K562 (cell line): ENCODE measurements around the gene TYW3. TPM values are rescaled to one million over a fixed set of nuclear protein-coding genes. Genes with fewer than 3 reads are reported as not detected.
A peak's percentile ranks its signal among the peaks of the same experiment; 100 is the strongest.

Source experiments
- ATAC-seq: fragments of 200-7000 bp; cut with Tn5 transposase; 3 replicates; pipeline ENCODE4 v1.9.1; 2020; ENCODE audit warnings: moderate library complexity
- BruUV-seq: library from RNA; stranded (reverse); fragments of 400-500 nt; replicated peaks from 2 replicates; lab custom pipeline; 2021; lab: Mats Ljungman, UMichigan
- CTCF ChIA-PET: fragments of 300-600 bp; formaldehyde crosslinking; extraction: SDS; loops from one replicate; lab custom pipeline; 2021; ENCODE audit warnings: low intra/inter-chr PET ratio; lab: Yijun Ruan, JAX
- POLR2A ChIA-PET: fragments of 300-600, 350-650 bp; sonication (Branson Sonifier 250); formaldehyde crosslinking; extraction: SDS; loops from one replicate; lab custom pipeline; 2021; ENCODE audit warnings: antibody characterized with exemption, inconsistent platforms; lab: Yijun Ruan, JAX
- DNase-seq, 4 experiments: peaks; one replicate each; pipeline versions ENCODE4 v3.0.0 to v3.0.0-alpha.2; 2011 to 2018; ENCODE audit warnings: low spot score in 3 of 4, mixed read lengths in 3 of 4; ENCODE audit errors: extremely low read depth in 1 of 4
- FAIRE-seq: peaks from 2 replicates; lab custom pipeline; 2011; peaks lifted over from hg19 to GRCh38; lab: Jason Lieb, UNC
- H2AFZ ChIP-seq: 2 replicates; pipeline ENCODE4 v1.6.0; 2011; ENCODE audit warnings: low read depth, low read length, control low read depth, inconsistent platforms
- H3K27ac ChIP-seq: fragments of 200-600 bp; 3 replicates; pipeline ENCODE4 v1.8.0; 2011; ENCODE audit warnings: low read depth, mild to moderate bottlenecking, control low read depth, inconsistent platforms, low read length, moderate library complexity, mixed read lengths; ENCODE audit errors: extremely low read depth
- H3K27me3 ChIP-seq, 2 experiments: fragments of 300-600 bp in 1 of 2; 2 replicates in 1 of 2; 3 replicates in 1 of 2; pipeline versions ENCODE4 v1.6.0 to v1.8.0; 2011; ENCODE audit warnings: inconsistent platforms in 2 of 2, low read length in 2 of 2, mild to moderate bottlenecking in 1 of 2, mixed read lengths in 1 of 2, moderate library complexity in 1 of 2; ENCODE audit not compliant: control insufficient read depth in 2 of 2, insufficient read depth in 2 of 2
- H3K36me3 ChIP-seq: fragments of 300-600 bp; 3 replicates; pipeline ENCODE4 v1.8.0; 2011; ENCODE audit warnings: mild to moderate bottlenecking, low read length, inconsistent platforms; ENCODE audit not compliant: control insufficient read depth, insufficient read depth
- H3K4me1 ChIP-seq, 2 experiments: fragments of 200-600 bp in 1 of 2; replicated peaks in 1 of 2; 2 replicates in 1 of 2; 3 replicates in 1 of 2; pipeline versions ENCODE4 v1.5.1 to v1.8.0; 2011; ENCODE audit warnings: inconsistent platforms in 2 of 2, low read length in 2 of 2, mild to moderate bottlenecking in 1 of 2, mixed read lengths in 1 of 2, moderate library complexity in 1 of 2; ENCODE audit not compliant: control insufficient read depth in 2 of 2, insufficient read depth in 2 of 2
- H3K4me2 ChIP-seq: 2 replicates; pipeline ENCODE4 v1.6.1; 2011; ENCODE audit warnings: low read length, control low read depth, inconsistent platforms, mixed read lengths; ENCODE audit not compliant: insufficient read depth
- H3K4me3 ChIP-seq: fragments of 200-600 bp; sonication (generic), shearing (Covaris generic); 2 replicates; pipeline ENCODE4 v1.5.1; 2016; ENCODE audit warnings: control low read depth, inconsistent platforms
- H3K79me2 ChIP-seq: fragments of 200-600 bp; 3 replicates; pipeline ENCODE4 v1.8.0; 2011; ENCODE audit warnings: low read length, inconsistent platforms; ENCODE audit not compliant: control insufficient read depth, insufficient read depth
- H3K9ac ChIP-seq, 2 experiments: 2 replicates each; pipeline versions ENCODE4 v1.6.0 to v1.6.1; 2011; ENCODE audit warnings: low read depth in 2 of 2, low read length in 2 of 2, control low read depth in 1 of 2, inconsistent platforms in 1 of 2, mild to moderate bottlenecking in 1 of 2, mixed read lengths in 1 of 2; ENCODE audit not compliant: insufficient read depth in 1 of 2
- H3K9me1 ChIP-seq: one replicate; pipeline ENCODE4 v1.6.0; 2011; ENCODE audit warnings: inconsistent platforms, mild to moderate bottlenecking, low read length, moderate library complexity; ENCODE audit not compliant: control insufficient read depth, insufficient read depth
- H3K9me3 ChIP-seq: replicated peaks from 2 replicates; pipeline ENCODE4 v1.5.1; 2011; ENCODE audit warnings: low read depth, low read length, inconsistent platforms; ENCODE audit not compliant: control insufficient read depth, insufficient read depth
- H4K20me1 ChIP-seq: replicated peaks from 2 replicates; pipeline ENCODE4 v1.6.1; 2011; ENCODE audit warnings: low read length, inconsistent platforms, mixed read lengths; ENCODE audit not compliant: control insufficient read depth, insufficient read depth
- BRD9 ChIP-seq: fragments of 450-650 bp; IDR thresholded peaks from 2 replicates; pipeline ENCODE4 v1.6.1; 2018; ENCODE audit warnings: low read depth; ENCODE audit not compliant: partially characterized antibody
- CREM ChIP-seq: IDR thresholded peaks from 2 replicates; pipeline ENCODE4 v1.6.1; 2014; ENCODE audit warnings: antibody characterized with exemption, low read depth
- FOSL1 ChIP-seq: fragments of 200-800 bp; sonication (Bioruptor generic); conservative IDR thresholded peaks from 2 replicates; pipeline ENCODE4 v1.6.1; 2016; ENCODE audit warnings: missing genetic modification characterization, missing compliant biosample characterization
- FOXK2 ChIP-seq, 2 experiments: fragments of 450-650 bp; IDR thresholded peaks in 1 of 2; conservative IDR thresholded peaks in 1 of 2; 2 replicates each; pipeline ENCODE4 v1.6.1; 2016; ENCODE audit warnings: low read depth in 2 of 2, mild to moderate bottlenecking in 1 of 2
- GABPA ChIP-seq: fragments of 200-800 bp; sonication (Bioruptor generic); conservative IDR thresholded peaks from 2 replicates; pipeline ENCODE4 v1.6.1; 2016; ENCODE audit warnings: low read depth, missing genetic modification characterization, missing compliant biosample characterization
- HNRNPLL ChIP-seq: fragments of 200-400 bp; formaldehyde crosslinking; IDR thresholded peaks from 2 replicates; pipeline ENCODE4 v1.6.1; 2017; ENCODE audit warnings: low read length, low read depth, mild to moderate bottlenecking; ENCODE audit not compliant: poor library complexity, severe bottlenecking
- KLF16 ChIP-seq: IDR thresholded peaks from 2 replicates; pipeline ENCODE4 v1.6.1; 2016; ENCODE audit warnings: antibody characterized with exemption
- MAFK ChIP-seq: IDR thresholded peaks from 2 replicates; pipeline ENCODE4 v1.6.1; 2011; ENCODE audit warnings: low read length, improper control_type of control experiment
- NELFE ChIP-seq: IDR thresholded peaks from 2 replicates; pipeline ENCODE4 v1.6.1; 2011; ENCODE audit warnings: mild to moderate bottlenecking; ENCODE audit not compliant: insufficient read depth, insufficient read length
- RAD21 ChIP-seq, 2 experiments: fragments of 250-450 bp in 1 of 2; fragments of 450-650 bp in 1 of 2; sonication (Bioruptor Pico) in 1 of 2; formaldehyde crosslinking in 1 of 2; IDR thresholded peaks in 1 of 2; conservative IDR thresholded peaks in 1 of 2; 2 replicates each; pipeline versions ENCODE4 v1.4.0 to v1.8.0; 2020 to 2022; ENCODE audit warnings: mild to moderate bottlenecking in 2 of 2, moderate library complexity in 1 of 2
- RBM15 ChIP-seq: fragments of 200-400 bp; formaldehyde crosslinking; IDR thresholded peaks from 2 replicates; pipeline ENCODE4 v1.6.1; 2018; ENCODE audit warnings: mild to moderate bottlenecking, low read length, moderate library complexity; ENCODE audit not compliant: insufficient read depth
- SMAD2 ChIP-seq: fragments of 150-350 bp; IDR thresholded peaks from 2 replicates; pipeline ENCODE4 v1.6.1; 2014; ENCODE audit warnings: low read depth, mild to moderate bottlenecking, low read length
- TBL1XR1 ChIP-seq, 2 experiments: IDR thresholded peaks; 2 replicates each; pipeline ENCODE4 v1.6.1; 2012; ENCODE audit warnings: improper control_type of control experiment in 2 of 2, low read length in 2 of 2, mild to moderate bottlenecking in 1 of 2
- ZNF212 ChIP-seq: fragments of 450-650 bp; formaldehyde crosslinking; IDR thresholded peaks from 2 replicates; pipeline ENCODE4 v1.4.0; 2020; ENCODE audit warnings: mild to moderate bottlenecking
- ZSCAN32 ChIP-seq: fragments of 450-650 bp; formaldehyde crosslinking; IDR thresholded peaks from 2 replicates; pipeline ENCODE4 v1.4.0; 2020; ENCODE audit warnings: mild to moderate bottlenecking, moderate library complexity
- WGBS: fragments of 100-300 bp; shearing (Covaris generic); methylation state at CpG from one replicate; pipeline ENCODE4 v1.1.6; 2016; ENCODE audit warnings: low coverage, mixed read lengths; ENCODE audit not compliant: insufficient coverage; ENCODE audit errors: missing lambda C conversion rate; 5-methylcytosine and 5-hydroxymethylcytosine counted together
- in situ Hi-C: fragments of 300-500 bp; cut with MboI; formaldehyde crosslinking; loops from 4 replicates; pipeline ENCODE4 v1.15.0; 2018; ENCODE audit warnings: inconsistent platforms, mixed read lengths
- intact Hi-C: fragments of 100-400 bp; cut with micrococcal nuclease; formaldehyde crosslinking; loops from 2 replicates; pipeline ENCODE4 v1.14.2; 2022
- polyA plus RNA-seq, 8 experiments: library from polyadenylated mRNA; depleted of rRNA in 4 of 8; stranded (reverse) in 5 of 8; unstranded in 3 of 8; fragments of >200 nt; fragmentation: Nextera tagmentation in 2 of 8; fragmentation: Illumina TruSeq in 1 of 8; extraction: Ambion mirVana in 2 of 8; extraction: Trizol in 1 of 8; gene quantifications; 2 replicates each; pipeline versions ENCODE4 v1.2.1 to v1.2.3, GENCODE V29; 2011 to 2014; ENCODE audit warnings: inconsistent platforms in 1 of 8, missing spikeins in 1 of 8
- total RNA-seq, 7 experiments: library from RNA; depleted of rRNA in 6 of 7; stranded (reverse); fragments of >200 nt in 6 of 7; fragmentation: Illumina TruSeq in 2 of 7; extraction: Trizol in 2 of 7; gene quantifications; 2 replicates each; pipeline versions ENCODE4 v1.2.1 to v1.2.3, GENCODE V29; 2011 to 2021; ENCODE audit warnings: low replicate concordance in 1 of 7
- TF ChIP-seq, protein P1 (sequence below): IDR thresholded peaks from 2 replicates; pipeline ENCODE4 v1.6.1; 2012; ENCODE audit warnings: low read depth, low read length, improper control_type of control experiment, borderline replicate concordance
- TF ChIP-seq, protein P2 (sequence below): sonication (generic); formaldehyde crosslinking; IDR thresholded peaks from 2 replicates; pipeline ENCODE4 v1.8.0; 2022; ENCODE audit warnings: mild to moderate bottlenecking, missing genetic modification reagents, borderline replicate concordance

The TYW3 gene
- total and polyA plus RNA-seq, 9 of the 15 experiments (the other 6 are each of a cell fraction or from before 2014, with no cell fraction given): 22.0 to 54.0 (median 41.1) TPM

DNA sequence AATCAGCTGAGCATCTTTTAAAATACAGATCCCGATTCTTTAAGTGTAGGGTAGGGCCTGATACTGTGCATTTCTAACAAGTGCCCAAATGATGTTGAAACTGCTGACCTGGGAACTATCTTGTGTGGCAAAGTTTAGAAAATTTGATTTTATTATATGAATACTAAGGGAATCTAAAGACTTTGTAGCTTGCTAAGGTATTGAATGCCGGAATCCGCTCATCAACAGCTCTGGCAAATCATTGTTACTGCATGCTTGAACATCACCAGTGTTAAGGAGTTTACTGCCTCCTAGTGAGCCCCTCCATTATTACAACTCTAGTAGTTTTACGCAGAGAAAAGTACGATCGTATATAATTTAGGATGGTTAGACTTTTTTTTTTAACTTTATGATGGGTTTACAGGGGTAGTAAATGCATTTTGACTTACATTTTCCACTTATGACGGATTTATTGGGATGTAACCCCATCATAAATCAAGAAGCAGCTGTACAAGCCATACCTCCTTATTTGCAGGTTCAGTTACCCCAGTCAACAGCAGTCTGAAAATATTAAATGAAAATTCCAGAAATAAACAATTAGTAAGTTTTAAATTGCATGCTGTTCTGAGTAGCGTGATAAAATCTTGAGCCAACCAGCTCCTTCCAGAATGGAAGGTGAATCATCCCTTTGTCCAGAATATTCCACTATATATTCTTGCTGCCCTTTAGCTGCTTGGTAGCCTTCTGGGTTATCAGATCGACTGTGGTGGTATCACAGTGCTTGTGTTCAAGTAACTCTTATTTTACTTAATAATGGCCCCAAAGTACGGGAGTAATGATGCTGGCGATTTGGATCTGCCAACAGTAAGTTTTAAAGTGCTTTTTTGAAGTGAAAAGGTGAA lies 892 bp downstream of the TYW3 start:
- no TSS peak for BruUV-seq
- peak overlapping the region; percentile 92 for H3K27ac ChIP-seq
- peak; percentile 87 for FAIRE-seq
- peak; percentile 52 to 83 (median 56) for DNase-seq
- peak overlapping the region; percentile 86 for H3K4me2 ChIP-seq
- peaks cover 5 to 19% of the 10 kb centered on the region in 2 experiments; a peak in 3 of 5 replicates for H3K4me1 ChIP-seq
- 3% methylated on average over 11 of the region's 11 CpGs for WGBS
- H4K20me1 ChIP-seq: no peaks in the 10 kb centered on the region
- H3K27me3 ChIP-seq: no peaks in the 10 kb centered on the region
- H3K36me3 ChIP-seq: peaks cover 37% of the 10 kb centered on the region
- no peaks in the 10 kb centered on the region for H3K9me1 ChIP-seq
- peaks cover 53% of the 10 kb centered on the region for H3K79me2 ChIP-seq
- peak overlapping the region; percentile 97 for H2AFZ ChIP-seq
- peak overlapping the region in 1 of 2 experiments; percentile 83; a peak in 3 of 4 replicates for H3K9ac ChIP-seq
- H3K9me3 ChIP-seq: no peaks in the 10 kb centered on the region
- peak overlapping the region; percentile 59 for H3K4me3 ChIP-seq
- ChIA-PET POLR2A (interaction anchor here (0.6 to 2.1 kb wide), 8 partner anchors 13 to 481 kb away, joined by 3 to 5 read pairs (median 4); no protein-coding TSS in a partner anchor), CTCF (interaction anchor here (0.6 kb wide), 1 partner anchor 314 kb away, joined by 3 read pairs; no protein-coding TSS in a partner anchor)
- intact Hi-C loops: loop anchor here (2.0 to 5.0 kb wide), 2 partner anchors 45 to 537 kb away; partner anchors contain the start of genes FPGT and LRRIQ3
- in situ Hi-C loops: no loop called here
- peak; percentile 78 for ATAC-seq
- TF ChIP-seq GABPA: 0 out of 2 replicates have a peak, but pooled peaks have one; percentile 2
- TF ChIP-seq RAD21 (CRISPR knock-in tag; conservative IDR thresholded peaks at IDR 0.05 in 1 of 2, IDR thresholded peaks at IDR 0.05 in 1 of 2): peak; percentile 64 to 65
- no peak for TF ChIP-seq SMAD2
- TF ChIP-seq NELFE: no peak
- TF ChIP-seq HNRNPLL: peak; percentile 85
- TF ChIP-seq FOXK2 (conservative IDR thresholded peaks at IDR 0.05 in 1 of 2, IDR thresholded peaks at IDR 0.05 in 1 of 2; ENCODE audit: low read depth in 2 of 2): peak in 1 of 2 experiments; percentile 36; a peak in 1 of 4 replicates
- TF ChIP-seq ZSCAN32 (CRISPR knock-in tag): no peak
- TF ChIP-seq MAFK: 0 out of 2 replicates have a peak, but pooled peaks have one; percentile 7
- TF ChIP-seq BRD9: peak; percentile 20
- no peak for TF ChIP-seq ZNF212 (CRISPR knock-in tag)
- TF ChIP-seq, protein P1, sequence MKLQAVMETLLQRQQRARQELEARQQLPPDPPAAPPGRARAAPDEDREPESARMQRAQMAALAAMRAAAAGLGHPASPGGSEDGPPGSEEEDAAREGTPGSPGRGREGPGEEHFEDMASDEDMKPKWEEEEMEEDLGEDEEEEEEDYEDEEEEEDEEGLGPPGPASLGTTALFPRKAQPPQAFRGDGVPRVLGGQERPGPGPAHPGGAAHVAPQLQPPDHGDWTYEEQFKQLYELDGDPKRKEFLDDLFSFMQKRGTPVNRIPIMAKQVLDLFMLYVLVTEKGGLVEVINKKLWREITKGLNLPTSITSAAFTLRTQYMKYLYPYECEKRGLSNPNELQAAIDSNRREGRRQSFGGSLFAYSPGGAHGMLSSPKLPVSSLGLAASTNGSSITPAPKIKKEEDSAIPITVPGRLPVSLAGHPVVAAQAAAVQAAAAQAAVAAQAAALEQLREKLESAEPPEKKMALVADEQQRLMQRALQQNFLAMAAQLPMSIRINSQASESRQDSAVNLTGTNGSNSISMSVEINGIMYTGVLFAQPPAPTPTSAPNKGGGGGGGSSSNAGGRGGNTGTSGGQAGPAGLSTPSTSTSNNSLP: no peak
- 0 out of 2 replicates have a peak, but pooled peaks have one; percentile 17 for TF ChIP-seq KLF16
- 0 out of 4 replicates have a peak, but pooled peaks of 1 of the 2 experiments have one; percentile 1 for TF ChIP-seq TBL1XR1 (IDR thresholded peaks at IDR 0.05; ENCODE audit: low read length in 2 of 2)
- TF ChIP-seq RBM15: no peak
- TF ChIP-seq, protein P2, sequence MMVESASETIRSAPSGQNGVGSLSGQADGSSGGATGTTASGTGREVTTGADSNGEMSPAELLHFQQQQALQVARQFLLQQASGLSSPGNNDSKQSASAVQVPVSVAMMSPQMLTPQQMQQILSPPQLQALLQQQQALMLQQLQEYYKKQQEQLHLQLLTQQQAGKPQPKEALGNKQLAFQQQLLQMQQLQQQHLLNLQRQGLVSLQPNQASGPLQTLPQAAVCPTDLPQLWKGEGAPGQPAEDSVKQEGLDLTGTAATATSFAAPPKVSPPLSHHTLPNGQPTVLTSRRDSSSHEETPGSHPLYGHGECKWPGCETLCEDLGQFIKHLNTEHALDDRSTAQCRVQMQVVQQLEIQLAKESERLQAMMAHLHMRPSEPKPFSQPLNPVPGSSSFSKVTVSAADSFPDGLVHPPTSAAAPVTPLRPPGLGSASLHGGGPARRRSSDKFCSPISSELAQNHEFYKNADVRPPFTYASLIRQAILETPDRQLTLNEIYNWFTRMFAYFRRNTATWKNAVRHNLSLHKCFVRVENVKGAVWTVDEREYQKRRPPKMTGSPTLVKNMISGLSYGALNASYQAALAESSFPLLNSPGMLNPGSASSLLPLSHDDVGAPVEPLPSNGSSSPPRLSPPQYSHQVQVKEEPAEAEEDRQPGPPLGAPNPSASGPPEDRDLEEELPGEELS (CRISPR knock-in tag): no peak
- no peak for TF ChIP-seq CREM
- peak; percentile 48 for TF ChIP-seq FOSL1 (tag)
